Placental pericyte (primary cell): ENCODE measurements around the gene GTF2H3. TPM values are rescaled to one million over a fixed set of nuclear protein-coding genes. Genes with fewer than 3 reads are reported as not detected.

Experiments
- small RNA-seq: library from RNA; depleted of rRNA; stranded (forward); fragments of <200 nt; gene quantifications from one replicate; pipeline ENCODE3, GENCODE V24; 2012; ENCODE audit warnings: low replicate concordance
- total RNA-seq: library from RNA; depleted of rRNA; stranded (reverse); fragments of >200 nt; gene quantifications from 2 replicates; pipeline ENCODE4 v1.2.3, GENCODE V29; 2012

GTF2H3 gene
- total RNA-seq: 40.9 and 47.4 TPM in 2 replicates

GRCh38 chr12:123633379-123634141, at the start of gene GTF2H3, which contains the start of gene EIF2B1:
TSS of gene GTF2H3 (plus strand) at chr12:123633829. CDS start at chr12:123633860, 31 bp downstream.
TSS of gene EIF2B1 (minus strand) at chr12:123633686. CDS start at chr12:123633557, 129 bp downstream.

GRCh38 chr12:123601602-123602489, 31.8 kb upstream of the GTF2H3 start, which contains the start of gene DDX55:
TSS of gene DDX55 (plus strand) at chr12:123602099. CDS start at chr12:123602149, 50 bp downstream.

GRCh38 chr12:123670882-123671728, 37.5 kb downstream of the GTF2H3 start, which contains the start of gene TCTN2:
TSS of gene TCTN2 (plus strand) at chr12:123671113. CDS start at chr12:123671241, 128 bp downstream.

Small RNA genes within 50 kb of the gene (small RNA-seq; reads per million reads assigned to genes)
- 10.6 reads per million, percentile 94 among the genes with 10 or more reads in this experiment for gene SNORA9B

Other genes with a start within 250 kb of the GTF2H3 start
- gene KMT5A, start 249.7 kb upstream of the GTF2H3 start, total RNA-seq: 50.6 and 77.2 TPM in 2 replicates
- 2.1 and 4.2 TPM in 2 replicates for gene RILPL2, start 197.1 kb upstream of the GTF2H3 start, total RNA-seq
- gene SNRNP35, start 175.7 kb upstream of the GTF2H3 start, total RNA-seq: 6.6 and 15.5 TPM in 2 replicates
- gene RILPL1, start 100.1 kb upstream of the GTF2H3 start, total RNA-seq: 11.9 and 14.4 TPM in 2 replicates
- 511 and 707 TPM in 2 replicates for gene TMED2, start 49.3 kb upstream of the GTF2H3 start, total RNA-seq
- gene DDX55, start 31.7 kb upstream of the GTF2H3 start, total RNA-seq: 13.8 and 25.1 TPM in 2 replicates
- 43.1 and 60.4 TPM in 2 replicates for gene EIF2B1, start 143 bp upstream of the GTF2H3 start, total RNA-seq
- 7.4 and 12.3 TPM in 2 replicates for gene TCTN2, start 37.3 kb downstream of the GTF2H3 start, total RNA-seq
- 22.5 and 37.1 TPM in 2 replicates for gene ATP6V0A2, start 78.5 kb downstream of the GTF2H3 start, total RNA-seq
- 0.14 and 0.88 TPM in 2 replicates for gene DNAH10, start 128.5 kb downstream of the GTF2H3 start, total RNA-seq